Adrenal gland (tissue), 5 donors: ENCODE results near the gene DUSP16.

ENCODE experiments used
- CTCF ChIP-seq, 6 experiments: fragments of 450-650 bp in 4 of 6; fragments of 200-600 bp in 2 of 6; sonication (generic) in 1 of 6; IDR thresholded peaks; 1 replicate in 5 of 6; 2 replicates in 1 of 6; pipeline versions ENCODE4 v1.5.1 to v1.8.0; 2016 to 2021; ENCODE audit warnings: antibody characterized with exemption in 6 of 6, mild to moderate bottlenecking in 2 of 6, moderate library complexity in 1 of 6
- POLR2A ChIP-seq, 2 donors: fragments of 450-650 bp; IDR thresholded peaks; one replicate each; pipeline ENCODE4 v1.6.1; 2017; ENCODE audit warnings: antibody characterized with exemption in 2 of 2, mild to moderate bottlenecking in 2 of 2, moderate library complexity in 1 of 2
- donor health status: DM: no; HTN: no; CAD: no.

- TF ChIP-seq CTCF (IDR thresholded peaks at IDR 0.05) = no peak
- TF ChIP-seq POLR2A (IDR thresholded peaks at IDR 0.05) = no peak
These were observed 123.0 kb downstream of the DUSP16 start for GRCh38 chr12:12439636-12440035.
